Measurements from ENCODE around the gene FNDC1. TPM values are rescaled to one million over a fixed set of nuclear protein-coding genes. Genes with fewer than 3 reads are reported as not detected.

Gene FNDC1
- total and polyA plus RNA-seq, 10 of the 15 experiments (the other 5 are each of a cell fraction or from before 2014, with no cell fraction given), result not detected

- Histone ChIP-seq H3K9me3 (replicated peaks; ENCODE audit: control insufficient read depth, insufficient read depth, low read length) (no peaks in the 10 kb centered on the region), H3K4me1 (ENCODE audit: control insufficient read depth, insufficient read depth, low read length) (no peaks in the 10 kb centered on the region), H2AFZ (ENCODE audit: control insufficient read depth, low read depth, low read length) (no peak overlapping the region), H3K4me2 (ENCODE audit: control insufficient read depth, insufficient read depth) (no peak overlapping the region), H3K4me3 (no peak overlapping the region), H4K20me1 (ENCODE audit: control insufficient read depth, insufficient read depth) (no peaks in the 10 kb centered on the region), H3K79me2 (ENCODE audit: control insufficient read depth, insufficient read depth, low read length) (no peaks in the 10 kb centered on the region), H3K27ac (ENCODE audit: control insufficient read depth, insufficient read depth) (no peak overlapping the region), H3K36me3 (ENCODE audit: control insufficient read depth in 2 of 2, insufficient read depth in 2 of 2, low read length in 1 of 2) (no peaks in the 10 kb centered on the region), H3K27me3 (replicated peaks in 1 of 2; ENCODE audit: control insufficient read depth in 2 of 2, insufficient read depth in 2 of 2, low read length in 1 of 2) (no peaks in the 10 kb centered on the region), H3K9ac (ENCODE audit: control insufficient read depth, insufficient read depth, low read length) (no peak overlapping the region)
- no peak for TF ChIP-seq BRCA1 (IDR thresholded peaks at IDR 0.05; ENCODE audit: low read depth, low read length)
- no peak for TF ChIP-seq POLR2A (IDR thresholded peaks at IDR 0.05; ENCODE audit: low read depth, low read length)
- TF ChIP-seq USF2 (IDR thresholded peaks at IDR 0.05; ENCODE audit: borderline replicate concordance, low read depth, low read length), result no peak
- no peak for TF ChIP-seq SP1 (IDR thresholded peaks at IDR 0.05; ENCODE audit: low read depth, low read length)
- TF ChIP-seq NFIC (IDR thresholded peaks at IDR 0.05; ENCODE audit: low read depth, low read length), result no peak
- TF ChIP-seq SREBF1 (IDR thresholded peaks at IDR 0.05; ENCODE audit: low read length), result no peak
- no peak for TF ChIP-seq PML (IDR thresholded peaks at IDR 0.05; ENCODE audit: low read length)
- no peak for TF ChIP-seq SMAD5 (IDR thresholded peaks at IDR 0.05; ENCODE audit: low read depth)
- TF ChIP-seq HDAC2 (IDR thresholded peaks at IDR 0.05), result no peak
- no peak for TF ChIP-seq NRF1 (conservative IDR thresholded peaks at IDR 0.05; ENCODE audit: low read depth, low read length)
- TF ChIP-seq ZNF217 (IDR thresholded peaks at IDR 0.05), result no peak
- no peak for TF ChIP-seq NBN (IDR thresholded peaks at IDR 0.05)
- TF ChIP-seq KAT2A (conservative IDR thresholded peaks at IDR 0.05; ENCODE audit: control insufficient read depth, low read depth, low read length), result no peak
- intact Hi-C loops (cut with micrococcal nuclease; ENCODE audit: unreplicated experiment) (no loop called here), in situ Hi-C loops (cut with MboI) (no loop called here)
- ChIA-PET CTCF (interaction anchor here (1.3 kb wide), 2 partner anchors 11 to 14 kb away, joined by 3 to 5 read pairs; no protein-coding TSS in a partner anchor), SMC1A (ENCODE audit: uncharacterized antibody, unreplicated experiment) (no interaction called here), RAD21 (ENCODE audit: unreplicated experiment) (no interaction called here), POLR2A (no interaction called here)
- DNase-seq (ENCODE audit: low read depth, low spot score), result no peak
- no peak for ATAC-seq
- WGBS (ENCODE audit: insufficient coverage, insufficient replicate concordance, low lambda C conversion rate, missing lambda C conversion rate), result 90% methylated on average over 1 of the region's 1 CpG
- BruUV-seq (replicated peaks), result no TSS peak
- no peak for FAIRE-seq
These were observed 99.3 kb downstream of the FNDC1 start for GRCh38 chr6:159268511-159268910.
